CD4-positive, alpha-beta T cell treated with Interleukin-4 for 4 hours (primary cell): ENCODE data around the gene KRT40.
"Not testable (repeated sequence)": the region's sequence is repeated elsewhere in the genome, so short reads cannot be mapped to it uniquely, and the experiment has no call there.

Experiments
- DNase-seq: peaks from one replicate; pipeline ENCODE4 v3.0.0-alpha.2; 2020

The KRT40 gene

GRCh38 chr17:40984226-40984625 lies at the start of gene KRT40:
TSS of gene KRT40 (minus strand) at chr17:40984326. CDS start at chr17:40984273, 53 bp downstream.
- DNase-seq = no peak

- DNase-seq = no peak
Observed at GRCh38 chr17:41029633-41030245, 45.6 kb upstream of the KRT40 start, which contains the start of gene KRTAP1-4. TSS of gene KRTAP1-4 (minus strand) at chr17:41030195. CDS start at chr17:41030078, 117 bp downstream.

GRCh38 chr17:41026715-41027471 lies 42.8 kb upstream of the KRT40 start, which contains the start of gene KRTAP1-5:
TSS of gene KRTAP1-5 (minus strand) at chr17:41027208. CDS start at chr17:41027155, 53 bp downstream.
- no peak for DNase-seq

GRCh38 chr17:41024697-41025096 lies 40.6 kb upstream of the KRT40 start:
- no peak for DNase-seq

- DNase-seq = no peak
Observed at GRCh38 chr17:41020336-41020735, 36.2 kb upstream of the KRT40 start.

- DNase-seq = no peak
Observed at GRCh38 chr17:41019415-41019814, 35.3 kb upstream of the KRT40 start.

GRCh38 chr17:41018541-41018940 lies 34.4 kb upstream of the KRT40 start:
- DNase-seq = no peak

- no peak for DNase-seq
Observed at GRCh38 chr17:41016578-41017215, 32.6 kb upstream of the KRT40 start.

GRCh38 chr17:41015454-41015853 lies 31.3 kb upstream of the KRT40 start:
- no peak for DNase-seq

GRCh38 chr17:41013606-41014005 lies 29.5 kb upstream of the KRT40 start:
- DNase-seq = no peak

GRCh38 chr17:41013181-41013580 lies 29.1 kb upstream of the KRT40 start:
- no peak for DNase-seq

GRCh38 chr17:41012326-41013120 lies 28.4 kb upstream of the KRT40 start:
- no peak for DNase-seq

- DNase-seq = no peak
Observed at GRCh38 chr17:41010441-41010840, 26.3 kb upstream of the KRT40 start.

- no peak for DNase-seq
Observed at GRCh38 chr17:41009936-41010335, 25.8 kb upstream of the KRT40 start.

- no peak for DNase-seq
Observed at GRCh38 chr17:41009301-41009760, 25.2 kb upstream of the KRT40 start.

- no peak for DNase-seq
Observed at GRCh38 chr17:41008811-41009210, 24.7 kb upstream of the KRT40 start, which contains the start of gene KRTAP3-1. TSS of gene KRTAP3-1 (minus strand) at chr17:41009128. CDS start at chr17:41009074, 54 bp downstream.

GRCh38 chr17:41004397-41004796 lies 20.3 kb upstream of the KRT40 start:
- DNase-seq = no peak

GRCh38 chr17:41003926-41004325 lies 19.8 kb upstream of the KRT40 start:
- DNase-seq = no peak

- DNase-seq = no peak
Observed at GRCh38 chr17:41002814-41003213, 18.7 kb upstream of the KRT40 start.

GRCh38 chr17:41001795-41002194 lies 17.7 kb upstream of the KRT40 start:
- no peak for DNase-seq

- DNase-seq = not testable (repeated sequence)
Observed at GRCh38 chr17:40999563-40999962, 15.4 kb upstream of the KRT40 start, which contains the start of gene KRTAP3-2. TSS of gene KRTAP3-2 (minus strand) at chr17:40999906. CDS start at chr17:40999853, 53 bp downstream.

- no peak for DNase-seq
Observed at GRCh38 chr17:40997361-40997760, 13.2 kb upstream of the KRT40 start.

- DNase-seq = no peak
Observed at GRCh38 chr17:40996829-40997228, 12.7 kb upstream of the KRT40 start.
